HEK293T (cell line): ENCODE data around the gene CHMP2A.

Experiments
- CTCF ChIA-PET: fragments of 350-600 bp; formaldehyde crosslinking; extraction: SDS; loops from one replicate; lab custom pipeline; 2021; ENCODE audit warnings: antibody characterized with exemption, inconsistent platforms; lab: Yijun Ruan, JAX
- POLR2A ChIA-PET: fragments of 350-600 bp; formaldehyde crosslinking; extraction: SDS; loops from one replicate; lab custom pipeline; 2020; ENCODE audit warnings: antibody characterized with exemption, inconsistent platforms; lab: Yijun Ruan, JAX
- DNase-seq: peaks from one replicate; pipeline ENCODE4 v3.0.0; 2012; ENCODE audit warnings: mixed read lengths; ENCODE audit errors: extremely low spot score
- ARNT ChIP-seq: fragments of 450-650 bp; IDR thresholded peaks from 2 replicates; pipeline ENCODE4 v1.6.1; 2017; ENCODE audit warnings: mild to moderate bottlenecking
- BHLHE40 ChIP-seq: fragments of 450-650 bp; IDR thresholded peaks from 2 replicates; pipeline ENCODE4 v1.6.1; 2016; ENCODE audit warnings: mild to moderate bottlenecking, moderate library complexity, borderline replicate concordance
- CTBP1 ChIP-seq: fragments of 450-650 bp; IDR thresholded peaks from 2 replicates; pipeline ENCODE4 v1.6.1; 2016; ENCODE audit warnings: borderline replicate concordance
- ELF4 ChIP-seq: fragments of 450-650 bp; IDR thresholded peaks from 2 replicates; pipeline ENCODE4 v1.6.1; 2017; ENCODE audit warnings: antibody characterized with exemption
- FOXA1 ChIP-seq: fragments of 450-650 bp; IDR thresholded peaks from 2 replicates; pipeline ENCODE4 v1.6.1; 2016; ENCODE audit warnings: mild to moderate bottlenecking
- FOXK2 ChIP-seq: fragments of 450-650 bp; IDR thresholded peaks from 2 replicates; pipeline ENCODE4 v1.6.1; 2016; ENCODE audit warnings: mild to moderate bottlenecking
- FOXM1 ChIP-seq: fragments of 450-650 bp; IDR thresholded peaks from 2 replicates; pipeline ENCODE4 v1.6.1; 2017; ENCODE audit warnings: mild to moderate bottlenecking, borderline replicate concordance
- HDGF ChIP-seq: fragments of 450-650 bp; IDR thresholded peaks from 2 replicates; pipeline ENCODE4 v1.6.1; 2017; ENCODE audit warnings: antibody characterized with exemption, borderline replicate concordance
- L3MBTL2 ChIP-seq: fragments of 450-650 bp; conservative IDR thresholded peaks from 2 replicates; pipeline ENCODE4 v1.6.1; 2016; ENCODE audit warnings: mild to moderate bottlenecking
- LEF1 ChIP-seq: fragments of 450-650 bp; IDR thresholded peaks from 2 replicates; pipeline ENCODE4 v1.6.1; 2017; ENCODE audit warnings: mild to moderate bottlenecking, borderline replicate concordance
- NFRKB ChIP-seq: fragments of 450-650 bp; IDR thresholded peaks from 2 replicates; pipeline ENCODE4 v1.6.1; 2016; ENCODE audit warnings: mild to moderate bottlenecking, moderate library complexity
- SP1 ChIP-seq: fragments of 450-650 bp; IDR thresholded peaks from 2 replicates; pipeline ENCODE4 v1.6.1; 2017
- SUZ12 ChIP-seq: fragments of 450-650 bp; IDR thresholded peaks from 2 replicates; pipeline ENCODE4 v1.6.1; 2016; ENCODE audit warnings: mild to moderate bottlenecking
- TARDBP ChIP-seq: fragments of 450-650 bp; IDR thresholded peaks from 2 replicates; pipeline ENCODE4 v1.6.1; 2016
- ZNF384 ChIP-seq: fragments of 450-650 bp; IDR thresholded peaks from 2 replicates; pipeline ENCODE4 v1.6.1; 2016
- TF ChIP-seq, protein P1 (sequence below): fragments of 450-650 bp; IDR thresholded peaks from 2 replicates; pipeline ENCODE4 v1.6.1; 2016

The CHMP2A gene

DNA sequence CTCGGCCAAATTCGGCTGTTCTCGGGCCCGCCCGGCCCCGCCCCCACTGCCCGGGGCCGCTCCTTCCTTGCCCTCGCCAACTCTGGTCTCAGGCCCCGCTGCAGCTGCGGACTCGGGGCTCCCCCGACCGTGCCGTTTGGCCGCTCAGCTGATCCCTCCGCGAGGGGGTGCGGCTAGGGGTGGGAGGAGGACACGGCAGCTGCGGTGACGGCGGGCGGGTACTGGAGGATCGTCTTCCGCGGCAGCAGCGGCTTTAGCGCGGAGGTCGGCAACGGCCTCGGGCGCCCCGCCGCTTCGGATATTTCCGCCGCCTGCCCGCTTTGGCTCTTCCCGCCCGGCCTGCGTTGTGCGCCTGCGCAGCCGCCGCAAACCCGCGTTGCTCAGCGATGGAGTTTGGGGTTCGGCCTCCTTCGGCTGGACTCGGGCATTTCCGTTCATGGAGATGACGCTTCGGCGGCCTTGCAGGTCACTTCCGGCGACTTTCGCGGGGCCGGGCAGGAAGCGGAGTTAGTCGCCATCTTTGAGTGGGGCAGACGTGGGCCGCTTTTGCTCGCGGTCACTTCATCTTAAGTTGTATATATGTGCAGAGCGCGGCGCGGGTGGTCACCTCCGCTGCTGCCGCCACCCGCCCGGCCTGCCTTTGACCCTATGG is 3.8 kb upstream of the CHMP2A start:
- DNase-seq = peak; percentile 94
- TF ChIP-seq HDGF (0 out of 2 replicates have a peak, but pooled peaks have one; percentile 21), CTBP1 (no peak), BHLHE40 (no peak), FOXA1 (no peak), FOXM1 (no peak)
- CTCF ChIA-PET = no interaction called here
- POLR2A ChIA-PET = interaction anchor here (0.9 to 5.4 kb wide), 17 partner anchors 9 to 232 kb away, joined by 3 to 58 read pairs (median 5); partner anchors contain the start of genes MZF1, TRIM28, ZBTB45 and ZNF324B

DNA sequence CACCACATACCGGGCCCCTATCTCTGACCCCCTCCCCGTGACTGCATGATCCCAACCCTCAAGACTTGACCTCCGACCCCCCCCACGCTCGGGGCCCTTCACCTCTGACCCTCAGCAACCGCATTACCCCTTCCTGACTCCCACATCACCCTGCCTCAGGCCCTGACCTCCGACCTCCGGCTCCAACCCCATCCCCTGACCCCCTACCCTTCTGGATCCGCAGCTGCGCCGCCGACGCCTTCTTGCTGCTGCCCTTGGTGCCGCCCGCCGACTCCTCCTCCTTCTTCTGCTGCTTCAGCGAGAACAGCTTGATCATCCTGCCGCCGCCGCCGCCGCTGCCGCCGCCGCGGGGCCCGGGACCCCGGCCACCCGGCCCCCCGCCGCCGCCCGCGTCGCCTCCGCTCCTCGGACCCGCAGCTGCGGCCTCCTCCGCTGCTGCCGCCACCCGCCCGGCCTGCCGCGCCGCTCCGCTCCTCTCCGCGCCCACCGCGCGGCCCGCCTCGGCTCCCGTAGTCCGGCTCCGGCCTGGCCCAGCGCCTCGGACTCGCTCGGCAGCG is 3.2 kb upstream of the CHMP2A start, which contains the start of gene UBE2M:
Gene UBE2M (minus strand): TSS at position 546 of the 557 bp plus-strand sequence. CDS start 230 bp downstream, at position 316.
- no peak for TF ChIP-seq FOXK2
- no peak for DNase-seq
- ChIA-PET CTCF (no interaction called here), POLR2A (interaction anchor here (0.9 to 5.4 kb wide), 6 partner anchors 9 to 38 kb away, joined by 3 to 58 read pairs (median 10); partner anchors contain the start of genes TRIM28 and ZBTB45)

DNA sequence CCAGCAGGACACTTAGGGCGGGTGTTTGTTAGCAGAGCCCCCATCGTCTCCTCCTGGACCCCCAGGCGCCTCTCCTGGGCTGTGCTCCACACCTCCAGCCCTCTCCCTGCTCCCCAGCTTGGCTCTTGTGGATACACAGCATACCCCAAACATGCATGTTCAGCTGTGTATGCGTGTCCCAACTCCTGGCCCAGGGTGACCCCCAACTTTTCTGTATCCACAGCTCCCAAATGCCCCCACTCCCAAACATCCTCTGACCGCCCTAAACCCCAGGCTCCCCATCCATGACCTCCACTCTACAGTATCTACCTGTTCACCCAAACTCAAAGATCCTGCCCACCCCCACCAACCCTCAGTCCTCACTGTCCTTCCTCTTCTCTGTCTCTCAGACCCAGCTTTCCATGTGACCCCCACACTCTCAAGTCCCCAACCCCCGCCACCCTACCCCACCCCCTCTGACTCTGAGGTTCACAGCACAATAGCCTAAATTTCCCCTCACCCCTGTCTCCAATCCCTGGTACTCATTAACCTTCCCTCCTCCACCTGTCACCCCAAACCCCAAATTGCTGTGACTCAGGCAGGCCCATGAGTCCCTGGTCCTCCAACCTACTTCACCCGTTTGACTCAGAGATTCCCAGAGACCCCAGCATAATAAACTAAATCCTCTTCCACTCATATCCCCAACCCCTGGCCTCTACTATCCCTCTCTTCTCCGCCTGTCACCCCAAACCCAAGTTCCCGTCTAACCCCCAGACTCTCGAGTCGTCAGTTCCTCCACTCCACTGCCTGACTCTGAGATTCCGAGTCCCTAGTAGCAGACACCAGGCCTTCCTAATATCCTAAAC is 2.5 kb upstream of the CHMP2A start:
- no peak for TF ChIP-seq SP1
- TF ChIP-seq LEF1 = no peak
- TF ChIP-seq HDGF = no peak
- no peak for TF ChIP-seq SUZ12
- no peak for TF ChIP-seq ARNT
- no peak for TF ChIP-seq FOXA1
- no peak for TF ChIP-seq FOXK2
- ChIA-PET CTCF (no interaction called here), POLR2A (interaction anchor here (0.8 to 5.4 kb wide), 7 partner anchors 8 to 37 kb away, joined by 3 to 58 read pairs (median 5); partner anchors contain the start of genes TRIM28 and ZBTB45)
- DNase-seq = no peak

DNA sequence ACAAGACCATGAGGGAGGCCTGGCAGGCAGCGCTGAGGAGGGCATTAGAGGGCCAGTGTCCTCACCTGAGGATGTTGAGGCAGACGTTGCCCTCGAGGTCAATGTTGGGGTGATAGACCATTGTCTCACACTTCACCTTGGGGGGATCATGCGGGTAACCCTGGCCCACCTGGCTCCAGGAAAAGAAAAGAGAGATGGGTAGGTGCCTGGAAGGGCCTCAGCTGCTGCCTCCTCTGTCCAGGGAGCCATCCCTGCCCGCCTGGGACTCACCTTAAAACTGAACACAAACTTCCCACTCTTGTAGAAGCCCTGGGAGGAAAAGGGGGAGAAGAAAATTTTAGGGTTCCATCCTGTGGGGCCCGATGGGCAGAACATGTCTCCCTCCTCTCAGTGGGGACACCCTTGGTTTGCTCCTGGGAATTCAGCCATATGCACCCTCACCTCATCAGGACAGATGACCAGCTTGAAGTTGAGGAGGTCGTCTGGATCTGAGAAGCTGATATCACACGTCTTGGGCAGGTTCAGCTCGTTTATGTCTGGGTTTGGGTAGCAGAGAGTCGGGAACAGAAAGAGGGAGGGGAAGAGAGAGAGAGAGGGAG is 1.8 kb upstream of the CHMP2A start:
- POLR2A ChIA-PET = interaction anchor here (0.8 to 5.4 kb wide), 5 partner anchors 10 to 36 kb away, joined by 3 to 58 read pairs (median 6); partner anchors contain the start of genes TRIM28 and ZBTB45
- no peak for TF ChIP-seq BHLHE40
- TF ChIP-seq L3MBTL2 = no peak
- no peak for TF ChIP-seq SP1
- TF ChIP-seq SUZ12 = no peak
- no peak for TF ChIP-seq ZNF384
- TF ChIP-seq ELF4 = no peak
- TF ChIP-seq TARDBP = no peak
- TF ChIP-seq FOXK2 = no peak
- TF ChIP-seq LEF1 = no peak
- DNase-seq = no peak
- CTCF ChIA-PET = no interaction called here

DNA sequence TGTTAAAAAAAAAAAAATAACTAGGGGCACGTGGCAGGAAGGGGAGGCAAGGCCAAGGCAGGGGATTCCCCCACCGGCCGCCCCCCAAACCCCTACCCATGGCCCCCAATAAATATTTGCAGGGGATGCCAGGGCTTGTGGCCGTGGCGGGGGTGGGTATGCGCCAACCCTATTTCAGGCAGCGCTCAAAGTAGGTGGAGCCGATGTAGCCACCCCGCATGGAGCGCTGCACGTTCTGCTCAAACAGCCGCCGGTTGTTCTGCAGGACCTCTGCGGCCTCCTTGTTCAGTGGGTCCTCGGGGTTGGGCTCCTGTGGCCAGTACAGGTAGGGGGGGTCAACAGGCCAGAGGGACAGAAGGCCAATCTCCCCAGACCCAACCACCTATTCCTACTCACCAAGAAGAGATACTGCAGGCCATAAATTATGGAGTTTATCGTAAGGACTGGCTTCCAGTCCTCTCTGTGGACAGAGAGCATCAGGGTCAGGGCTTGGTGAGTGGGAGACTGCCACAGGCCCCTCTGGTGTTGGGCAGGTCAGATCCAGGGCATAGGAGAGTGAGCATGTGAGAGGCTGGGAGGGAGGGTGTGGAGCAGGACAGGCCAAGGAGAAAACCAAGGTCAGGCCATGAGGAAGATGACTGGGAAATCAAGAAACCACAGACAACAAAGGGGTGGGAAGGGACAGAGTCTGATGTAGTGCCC is 1.2 kb upstream of the CHMP2A start:
- POLR2A ChIA-PET = interaction anchor here (0.8 to 5.4 kb wide), 9 partner anchors 11 to 194 kb away, joined by 3 to 66 read pairs (median 9); partner anchors contain the start of genes MZF1, TRIM28, ZBTB45 and ZNF497
- CTCF ChIA-PET = interaction anchor here (1.2 kb wide), 1 partner anchor 24 kb away, joined by 4 read pairs; no protein-coding TSS in a partner anchor
- TF ChIP-seq HDGF = no peak
- TF ChIP-seq BHLHE40 = no peak
- no peak for TF ChIP-seq FOXM1
- no peak for TF ChIP-seq CTBP1
- no peak for TF ChIP-seq ELF4
- TF ChIP-seq, protein P1, sequence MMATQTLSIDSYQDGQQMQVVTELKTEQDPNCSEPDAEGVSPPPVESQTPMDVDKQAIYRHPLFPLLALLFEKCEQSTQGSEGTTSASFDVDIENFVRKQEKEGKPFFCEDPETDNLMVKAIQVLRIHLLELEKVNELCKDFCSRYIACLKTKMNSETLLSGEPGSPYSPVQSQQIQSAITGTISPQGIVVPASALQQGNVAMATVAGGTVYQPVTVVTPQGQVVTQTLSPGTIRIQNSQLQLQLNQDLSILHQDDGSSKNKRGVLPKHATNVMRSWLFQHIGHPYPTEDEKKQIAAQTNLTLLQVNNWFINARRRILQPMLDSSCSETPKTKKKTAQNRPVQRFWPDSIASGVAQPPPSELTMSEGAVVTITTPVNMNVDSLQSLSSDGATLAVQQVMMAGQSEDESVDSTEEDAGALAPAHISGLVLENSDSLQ = no peak
- no peak for TF ChIP-seq FOXK2
- TF ChIP-seq LEF1 = no peak
- no peak for TF ChIP-seq SUZ12
- TF ChIP-seq FOXA1 = no peak
- no peak for TF ChIP-seq TARDBP
- TF ChIP-seq ARNT = no peak
- TF ChIP-seq SP1 = no peak
- TF ChIP-seq NFRKB = no peak
- TF ChIP-seq ZNF384 = no peak
- TF ChIP-seq L3MBTL2 = no peak
- no peak for DNase-seq

DNA sequence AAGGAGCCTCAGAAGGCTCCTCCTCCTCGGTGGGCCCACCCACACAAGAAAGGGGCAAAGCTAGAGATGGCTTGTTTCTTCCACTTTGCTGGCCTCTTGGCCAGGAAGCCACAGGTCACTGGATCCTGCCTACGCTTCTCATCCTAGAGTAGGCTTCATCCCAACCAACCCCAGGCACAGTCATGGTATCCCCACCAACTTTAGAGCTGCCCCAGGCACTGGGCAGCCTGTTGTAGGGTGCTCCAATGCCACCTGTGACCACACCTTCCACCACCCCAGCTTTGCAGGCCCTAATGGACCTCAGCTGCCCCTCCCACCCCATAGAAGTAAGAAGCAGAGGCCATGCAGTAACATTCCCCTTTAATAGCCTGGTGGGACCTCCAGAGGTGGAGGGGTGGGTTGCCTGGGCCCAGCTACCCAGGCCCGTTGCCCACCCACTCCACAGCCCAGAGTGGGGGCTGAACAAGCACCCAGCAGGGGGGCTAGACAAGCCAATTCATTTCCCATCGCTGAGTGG is 522 bp upstream of the CHMP2A start:
- ChIA-PET POLR2A (interaction anchor here (1.2 to 3.8 kb wide), 8 partner anchors 11 to 193 kb away, joined by 3 to 66 read pairs (median 8); partner anchors contain the start of genes MZF1, TRIM28, ZBTB45 and ZNF497), CTCF (interaction anchor here (0.7 to 1.2 kb wide), 3 partner anchors 25 to 35 kb away, joined by 3 to 4 read pairs (median 4); partner anchors contain the start of gene ZBTB45)
- DNase-seq = no peak
- no peak for TF ChIP-seq ZNF384
- no peak for TF ChIP-seq FOXK2
- TF ChIP-seq HDGF = no peak
- TF ChIP-seq FOXA1 = no peak
- TF ChIP-seq TARDBP = no peak
- no peak for TF ChIP-seq CTBP1
- no peak for TF ChIP-seq LEF1
